Measurements from ENCODE around the gene CYP2C19. TPM values are rescaled to one million over a fixed set of nuclear protein-coding genes. Genes with fewer than 3 reads are reported as not detected.
"Not testable (repeated sequence)": the region's sequence is repeated elsewhere in the genome, so short reads cannot be mapped to it uniquely, and the experiment has no call there.

CYP2C19 gene
- polyA plus RNA-seq, 2 donors: 0.35 to 3.0 TPM

GRCh38 chr10:94780844-94781243 lies 18.4 kb downstream of the CYP2C19 start:
- H3K4me1 ChIP-seq (ENCODE audit: control insufficient read depth in 2 of 2, insufficient read depth in 2 of 2, low read length in 1 of 2): no peaks in the 10 kb centered on the region
- H3K36me3 ChIP-seq (ENCODE audit: control insufficient read depth in 2 of 2, insufficient read depth in 2 of 2, low read length in 1 of 2): no peaks in the 10 kb centered on the region
- no peaks in the 10 kb centered on the region for H3K27me3 ChIP-seq (ENCODE audit: control insufficient read depth in 1 of 2, insufficient read depth in 2 of 2, low read length in 2 of 2)
- 58 to 59% methylated on average over 1 of the region's 1 CpG for WGBS, 2 donors
- no peak overlapping the region for H3K4me3 ChIP-seq (ENCODE audit: low read depth in 1 of 2, low read length in 2 of 2)
- H3K27ac ChIP-seq (ENCODE audit: low read depth in 2 of 2, low read length in 1 of 2): no peak overlapping the region
- H3K9me3 ChIP-seq (ENCODE audit: control insufficient read depth in 2 of 2, insufficient read depth in 1 of 2, low read depth in 1 of 2, low read length in 1 of 2): no peaks in the 10 kb centered on the region

- no peaks in the 10 kb centered on the region for H3K36me3 ChIP-seq (ENCODE audit: control insufficient read depth in 2 of 2, insufficient read depth in 2 of 2, low read length in 1 of 2)
- H3K27ac ChIP-seq (ENCODE audit: low read depth in 2 of 2, low read length in 1 of 2): no peak overlapping the region
- H3K4me3 ChIP-seq (ENCODE audit: low read depth in 1 of 2, low read length in 2 of 2): no peak overlapping the region
- H3K27me3 ChIP-seq (ENCODE audit: control insufficient read depth in 1 of 2, insufficient read depth in 2 of 2, low read length in 2 of 2): no peaks in the 10 kb centered on the region
- no peaks in the 10 kb centered on the region for H3K9me3 ChIP-seq (ENCODE audit: control insufficient read depth in 2 of 2, insufficient read depth in 1 of 2, low read depth in 1 of 2, low read length in 1 of 2)
- H3K4me1 ChIP-seq (ENCODE audit: control insufficient read depth in 2 of 2, insufficient read depth in 2 of 2, low read length in 1 of 2): no peaks in the 10 kb centered on the region
Measured at GRCh38 chr10:94784256-94784655, 21.8 kb downstream of the CYP2C19 start.

- Histone ChIP-seq H3K4me1 (ENCODE audit: control insufficient read depth in 2 of 2, insufficient read depth in 2 of 2, low read length in 1 of 2) (no peaks in the 10 kb centered on the region), H3K9me3 (ENCODE audit: control insufficient read depth in 2 of 2, insufficient read depth in 1 of 2, low read depth in 1 of 2, low read length in 1 of 2) (no peaks in the 10 kb centered on the region), H3K27me3 (ENCODE audit: control insufficient read depth in 1 of 2, insufficient read depth in 2 of 2, low read length in 2 of 2) (no peaks in the 10 kb centered on the region), H3K36me3 (ENCODE audit: control insufficient read depth in 2 of 2, insufficient read depth in 2 of 2, low read length in 1 of 2) (no peaks in the 10 kb centered on the region), H3K4me3 (ENCODE audit: low read depth in 1 of 2, low read length in 2 of 2) (no peak overlapping the region), H3K27ac (ENCODE audit: low read depth in 2 of 2, low read length in 1 of 2) (no peak overlapping the region)
- WGBS, 2 donors: 53 to 62% methylated on average over 2 of the region's 2 CpGs
Measured at GRCh38 chr10:94785211-94785610, 22.7 kb downstream of the CYP2C19 start.

- H3K9me3 ChIP-seq (ENCODE audit: control insufficient read depth in 2 of 2, insufficient read depth in 1 of 2, low read depth in 1 of 2, low read length in 1 of 2); H3K27ac ChIP-seq (ENCODE audit: low read depth in 2 of 2, low read length in 1 of 2); H3K4me3 ChIP-seq (ENCODE audit: low read depth in 1 of 2, low read length in 2 of 2); H3K4me1 ChIP-seq (ENCODE audit: control insufficient read depth in 2 of 2, insufficient read depth in 2 of 2, low read length in 1 of 2); H3K36me3 ChIP-seq (ENCODE audit: control insufficient read depth in 2 of 2, insufficient read depth in 2 of 2, low read length in 1 of 2); H3K27me3 ChIP-seq (ENCODE audit: control insufficient read depth in 1 of 2, insufficient read depth in 2 of 2, low read length in 2 of 2): not testable (repeated sequence)
- WGBS, 2 donors: 66 to 72% methylated on average over 4 of the region's 4 CpGs
Measured at GRCh38 chr10:94800551-94800950, 38.1 kb downstream of the CYP2C19 start.

- no peak overlapping the region for H3K4me3 ChIP-seq (ENCODE audit: low read depth in 1 of 2, low read length in 2 of 2)
- H3K27ac ChIP-seq (ENCODE audit: low read depth in 2 of 2, low read length in 1 of 2): no peak overlapping the region
- H3K36me3 ChIP-seq (ENCODE audit: control insufficient read depth in 2 of 2, insufficient read depth in 2 of 2, low read length in 1 of 2): no peaks in the 10 kb centered on the region
- no peaks in the 10 kb centered on the region for H3K4me1 ChIP-seq (ENCODE audit: control insufficient read depth in 2 of 2, insufficient read depth in 2 of 2, low read length in 1 of 2)
- WGBS, 2 donors: 66 to 67% methylated on average over 1 of the region's 1 CpG
- H3K9me3 ChIP-seq (ENCODE audit: control insufficient read depth in 2 of 2, insufficient read depth in 1 of 2, low read depth in 1 of 2, low read length in 1 of 2): no peaks in the 10 kb centered on the region
- no peaks in the 10 kb centered on the region for H3K27me3 ChIP-seq (ENCODE audit: control insufficient read depth in 1 of 2, insufficient read depth in 2 of 2, low read length in 2 of 2)
Measured at GRCh38 chr10:94803307-94803706, 40.8 kb downstream of the CYP2C19 start.

- not testable (repeated sequence) for H3K4me3 ChIP-seq (ENCODE audit: low read depth in 1 of 2, low read length in 2 of 2); H3K9me3 ChIP-seq (ENCODE audit: control insufficient read depth in 2 of 2, insufficient read depth in 1 of 2, low read depth in 1 of 2, low read length in 1 of 2); H3K27me3 ChIP-seq (ENCODE audit: control insufficient read depth in 1 of 2, insufficient read depth in 2 of 2, low read length in 2 of 2); H3K36me3 ChIP-seq (ENCODE audit: control insufficient read depth in 2 of 2, insufficient read depth in 2 of 2, low read length in 1 of 2); H3K4me1 ChIP-seq (ENCODE audit: control insufficient read depth in 2 of 2, insufficient read depth in 2 of 2, low read length in 1 of 2); H3K27ac ChIP-seq (ENCODE audit: low read depth in 2 of 2, low read length in 1 of 2)
- WGBS, 2 donors: 88 to 96% methylated on average over 8 to 13 of the region's 13 CpGs
Measured at GRCh38 chr10:94830025-94830424, 67.5 kb downstream of the CYP2C19 start.

- no peak overlapping the region for H3K4me3 ChIP-seq (ENCODE audit: low read depth in 1 of 2, low read length in 2 of 2)
- peaks cover 0 to 2% of the 10 kb centered on the region in 2 donors for H3K36me3 ChIP-seq (ENCODE audit: control insufficient read depth in 2 of 2, insufficient read depth in 2 of 2, low read length in 1 of 2)
- WGBS, 2 donors: 59% methylated on average over 1 of the region's 1 CpG
- no peaks in the 10 kb centered on the region for H3K9me3 ChIP-seq (ENCODE audit: control insufficient read depth in 2 of 2, insufficient read depth in 1 of 2, low read depth in 1 of 2, low read length in 1 of 2)
- no peaks in the 10 kb centered on the region for H3K27me3 ChIP-seq (ENCODE audit: control insufficient read depth in 1 of 2, insufficient read depth in 2 of 2, low read length in 2 of 2)
- H3K4me1 ChIP-seq (ENCODE audit: control insufficient read depth in 2 of 2, insufficient read depth in 2 of 2, low read length in 1 of 2): no peaks in the 10 kb centered on the region
- H3K27ac ChIP-seq (ENCODE audit: low read depth in 2 of 2, low read length in 1 of 2): no peak overlapping the region
Measured at GRCh38 chr10:94846204-94846603, 83.7 kb downstream of the CYP2C19 start.

- Histone ChIP-seq H3K4me3 (ENCODE audit: low read depth in 1 of 2, low read length in 2 of 2) (no peak overlapping the region), H3K27me3 (ENCODE audit: control insufficient read depth in 1 of 2, insufficient read depth in 2 of 2, low read length in 2 of 2) (no peaks in the 10 kb centered on the region), H3K27ac (ENCODE audit: low read depth in 2 of 2, low read length in 1 of 2) (no peak overlapping the region), H3K36me3 (ENCODE audit: control insufficient read depth in 2 of 2, insufficient read depth in 2 of 2, low read length in 1 of 2) (no peaks in the 10 kb centered on the region), H3K9me3 (ENCODE audit: control insufficient read depth in 2 of 2, insufficient read depth in 1 of 2, low read depth in 1 of 2, low read length in 1 of 2) (no peaks in the 10 kb centered on the region), H3K4me1 (ENCODE audit: control insufficient read depth in 2 of 2, insufficient read depth in 2 of 2, low read length in 1 of 2) (no peaks in the 10 kb centered on the region)
- 21 to 28% methylated on average over 1 of the region's 1 CpG for WGBS, 2 donors
Measured at GRCh38 chr10:94850766-94851165, 88.3 kb downstream of the CYP2C19 start.

- Histone ChIP-seq H3K4me1 (ENCODE audit: control insufficient read depth in 2 of 2, insufficient read depth in 2 of 2, low read length in 1 of 2) (no peaks in the 10 kb centered on the region), H3K9me3 (ENCODE audit: control insufficient read depth in 2 of 2, insufficient read depth in 1 of 2, low read depth in 1 of 2, low read length in 1 of 2) (no peaks in the 10 kb centered on the region), H3K27me3 (ENCODE audit: control insufficient read depth in 1 of 2, insufficient read depth in 2 of 2, low read length in 2 of 2) (no peaks in the 10 kb centered on the region), H3K36me3 (ENCODE audit: control insufficient read depth in 2 of 2, insufficient read depth in 2 of 2, low read length in 1 of 2) (no peaks in the 10 kb centered on the region), H3K27ac (ENCODE audit: low read depth in 2 of 2, low read length in 1 of 2) (no peak overlapping the region), H3K4me3 (ENCODE audit: low read depth in 1 of 2, low read length in 2 of 2) (no peak overlapping the region)
Measured at GRCh38 chr10:94851263-94851662, 88.8 kb downstream of the CYP2C19 start.

- H3K4me1 ChIP-seq (ENCODE audit: control insufficient read depth in 2 of 2, insufficient read depth in 2 of 2, low read length in 1 of 2): no peaks in the 10 kb centered on the region
- no peak overlapping the region for H3K4me3 ChIP-seq (ENCODE audit: low read depth in 1 of 2, low read length in 2 of 2)
- H3K36me3 ChIP-seq (ENCODE audit: control insufficient read depth in 2 of 2, insufficient read depth in 2 of 2, low read length in 1 of 2): no peaks in the 10 kb centered on the region
- H3K9me3 ChIP-seq (ENCODE audit: control insufficient read depth in 2 of 2, insufficient read depth in 1 of 2, low read depth in 1 of 2, low read length in 1 of 2): no peaks in the 10 kb centered on the region
- H3K27me3 ChIP-seq (ENCODE audit: control insufficient read depth in 1 of 2, insufficient read depth in 2 of 2, low read length in 2 of 2): no peaks in the 10 kb centered on the region
- 73 to 81% methylated on average over 3 of the region's 3 CpGs for WGBS, 2 donors
- no peak overlapping the region for H3K27ac ChIP-seq (ENCODE audit: low read depth in 2 of 2, low read length in 1 of 2)
Measured at GRCh38 chr10:94852438-94852837, 90.0 kb downstream of the CYP2C19 start.

Data from esophagus (tissue), 2 donors.